ENCODE data around the gene MAP3K5.

DNA sequence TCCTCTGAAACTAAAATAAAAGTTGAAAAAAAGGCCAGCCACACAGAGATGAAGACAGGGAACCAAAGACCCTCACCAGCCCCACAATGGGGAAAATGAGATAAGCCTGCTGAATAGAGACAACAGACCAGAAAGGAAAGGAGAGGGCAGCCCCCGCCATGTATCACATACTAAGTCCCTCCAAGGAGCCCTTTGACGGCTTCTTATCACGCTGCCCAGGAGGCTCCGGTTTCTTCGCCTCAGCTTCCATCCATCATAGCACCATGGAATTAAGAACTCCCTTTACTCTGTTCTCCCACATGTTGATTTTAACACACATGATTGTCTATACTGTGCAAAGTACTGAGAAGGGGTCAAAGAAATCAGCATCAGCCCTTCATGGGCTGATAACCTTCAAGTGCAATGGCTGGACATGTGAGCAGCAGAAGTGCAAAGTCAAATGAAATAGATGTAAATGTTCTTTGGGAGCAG, 54.9 kb downstream of the MAP3K5 start:
- TF ChIP-seq, protein P1, sequence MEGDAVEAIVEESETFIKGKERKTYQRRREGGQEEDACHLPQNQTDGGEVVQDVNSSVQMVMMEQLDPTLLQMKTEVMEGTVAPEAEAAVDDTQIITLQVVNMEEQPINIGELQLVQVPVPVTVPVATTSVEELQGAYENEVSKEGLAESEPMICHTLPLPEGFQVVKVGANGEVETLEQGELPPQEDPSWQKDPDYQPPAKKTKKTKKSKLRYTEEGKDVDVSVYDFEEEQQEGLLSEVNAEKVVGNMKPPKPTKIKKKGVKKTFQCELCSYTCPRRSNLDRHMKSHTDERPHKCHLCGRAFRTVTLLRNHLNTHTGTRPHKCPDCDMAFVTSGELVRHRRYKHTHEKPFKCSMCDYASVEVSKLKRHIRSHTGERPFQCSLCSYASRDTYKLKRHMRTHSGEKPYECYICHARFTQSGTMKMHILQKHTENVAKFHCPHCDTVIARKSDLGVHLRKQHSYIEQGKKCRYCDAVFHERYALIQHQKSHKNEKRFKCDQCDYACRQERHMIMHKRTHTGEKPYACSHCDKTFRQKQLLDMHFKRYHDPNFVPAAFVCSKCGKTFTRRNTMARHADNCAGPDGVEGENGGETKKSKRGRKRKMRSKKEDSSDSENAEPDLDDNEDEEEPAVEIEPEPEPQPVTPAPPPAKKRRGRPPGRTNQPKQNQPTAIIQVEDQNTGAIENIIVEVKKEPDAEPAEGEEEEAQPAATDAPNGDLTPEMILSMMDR (IDR thresholded peaks at IDR 0.05) = no peak
- TF ChIP-seq POLR2AphosphoS5 (IDR thresholded peaks at IDR 0.05) = no peak
